HFFc6 (cell line): ENCODE data around the gene LIN28A. TPM values are rescaled to one million over a fixed set of nuclear protein-coding genes. Genes with fewer than 3 reads are reported as not detected.
A peak's percentile ranks its signal among the peaks of the same experiment; 100 is the strongest.

Experiments
- DNase-seq: peaks from one replicate; pipeline ENCODE4 v3.0.0-alpha.2; 2018
- H3K27ac Mint-ChIP-seq: 2 replicates; pipeline ENCODE4 v1.8.0; 2020; ENCODE audit warnings: mild to moderate bottlenecking, mixed read lengths
- H3K27me3 Mint-ChIP-seq: 2 replicates; pipeline ENCODE4 v1.8.0; 2021; ENCODE audit warnings: mild to moderate bottlenecking, moderate library complexity, mixed read lengths; ENCODE audit not compliant: insufficient read depth
- H3K36me3 Mint-ChIP-seq: 2 replicates; pipeline ENCODE4 v1.8.0; 2021; ENCODE audit warnings: low read depth, mixed read lengths
- H3K4me1 Mint-ChIP-seq: 2 replicates; pipeline ENCODE4 v1.8.0; 2020; ENCODE audit warnings: low read depth, mixed read lengths
- H3K4me3 Mint-ChIP-seq: 2 replicates; pipeline ENCODE4 v1.8.0; 2020; ENCODE audit warnings: mild to moderate bottlenecking, moderate library complexity, mixed read lengths
- H3K9me3 Mint-ChIP-seq: 2 replicates; pipeline ENCODE4 v1.8.0; 2020; ENCODE audit warnings: mild to moderate bottlenecking, mixed read lengths
- CTCF ChIP-seq: fragments of 200-600 bp; sonication (generic); IDR thresholded peaks from 2 replicates; pipeline ENCODE4 v1.5.0; 2021; ENCODE audit warnings: antibody characterized with exemption, mild to moderate bottlenecking
- total RNA-seq, 6 experiments: library from RNA; stranded (reverse); fragmentation: NEBNext Ultra II Directional; extraction: Animal tissue kit (Norgen Biotek cat#: 25700); gene quantifications; 2 replicates in 1 of 6; 3 replicates in 5 of 6; pipeline ENCODE4 v1.2.3, GENCODE V29; 2021

LIN28A gene
- total RNA-seq, 6 experiments from 2014 or later = not detected

- H3K4me1 Mint-ChIP-seq = peaks cover 52% of the 10 kb centered on the region
- no peak for TF ChIP-seq CTCF
- no peak overlapping the region for H3K4me3 Mint-ChIP-seq
Observed at GRCh38 chr1:26478159-26478558, 67.5 kb downstream of the LIN28A start.

GRCh38 chr1:26478988-26479387 is 68.4 kb downstream of the LIN28A start:
- Mint-ChIP-seq H3K9me3 (no peaks in the 10 kb centered on the region), H3K4me1 (peaks cover 50% of the 10 kb centered on the region)
- no peak for DNase-seq

More at GRCh38 chr1:26478159-26478558, 67.5 kb downstream of the LIN28A start:
- H3K27me3 Mint-ChIP-seq = no peaks in the 10 kb centered on the region; the same call in 1 of the 2 replicates
- DNase-seq = no peak
- H3K27ac Mint-ChIP-seq = no peak overlapping the region
- H3K36me3 Mint-ChIP-seq = peaks cover 46% of the 10 kb centered on the region
- H3K9me3 Mint-ChIP-seq = no peaks in the 10 kb centered on the region

More at GRCh38 chr1:26478988-26479387, 68.4 kb downstream of the LIN28A start:
- Mint-ChIP-seq H3K4me3 (no peak overlapping the region), H3K27me3 (no peaks in the 10 kb centered on the region; the same call in 1 of the 2 replicates), H3K27ac (peak overlapping the region; percentile 1; the same call in 1 of the 2 replicates), H3K36me3 (peaks cover 38% of the 10 kb centered on the region)
- no peak for TF ChIP-seq CTCF

Other genes starting within 250 kb of the LIN28A start
- gene C1orf232, start 241.9 kb upstream of the LIN28A start, total RNA-seq = not detected
- 10 to 100 TPM; 33.5 to 46.3 (median 38.7) TPM for gene ZNF593, start 240.9 kb upstream of the LIN28A start, total RNA-seq
- not detected for gene ZNF593OS, start 239.0 kb upstream of the LIN28A start, total RNA-seq
- gene CNKSR1, start 233.3 kb upstream of the LIN28A start, total RNA-seq = under 1 TPM; 0.19 to 0.57 (median 0.33) TPM
- gene CATSPER4, start 220.2 kb upstream of the LIN28A start, total RNA-seq = not detected
- 1 to 10 TPM; 4.9 to 8.6 (median 8.4) TPM for gene CEP85, start 176.6 kb upstream of the LIN28A start, total RNA-seq
- 100 to 1,000 TPM; 731 to 914 (median 779) TPM for gene SH3BGRL3, start 130.7 kb upstream of the LIN28A start, total RNA-seq
- gene UBXN11, start 104.2 kb upstream of the LIN28A start, total RNA-seq = 10 to 100 TPM in 4 of 6 experiments, 1 to 10 TPM in 2; 9.5 to 11.9 (median 10.5) TPM
- not detected for gene CD52, start 92.9 kb upstream of the LIN28A start, total RNA-seq
- gene CRYBG2, start 56.7 kb upstream of the LIN28A start, total RNA-seq = not detected
- gene ZNF683, start 38.1 kb upstream of the LIN28A start, total RNA-seq = not detected
- gene DHDDS, start 21.5 kb downstream of the LIN28A start, total RNA-seq = 10 to 100 TPM; 68.3 to 76.1 (median 70.8) TPM
- 100 to 1,000 TPM; 440 to 699 (median 668) TPM for gene HMGN2, start 61.6 kb downstream of the LIN28A start, total RNA-seq
- gene RPS6KA1, start 118.9 kb downstream of the LIN28A start, total RNA-seq = 1 to 10 TPM; 1.5 to 2.6 (median 1.7) TPM